Fibroblast of the aortic adventitia (primary cell): ENCODE results near the gene PKMYT1. TPM values are rescaled to one million over a fixed set of nuclear protein-coding genes. Genes with fewer than 3 reads are reported as not detected.
"Not testable (repeated sequence)": the region's sequence is repeated elsewhere in the genome, so short reads cannot be mapped to it uniquely, and the experiment has no call there.

Experiments used
- DNase-seq: peaks from one replicate; pipeline ENCODE4 v3.0.0-alpha.2; 2010; ENCODE audit warnings: low read depth
- H3K4me3 ChIP-seq: 2 replicates; pipeline ENCODE4 v1.5.1; 2011; ENCODE audit warnings: low read depth, mild to moderate bottlenecking, control low read depth, low read length, moderate library complexity
- CTCF ChIP-seq: IDR thresholded peaks from 2 replicates; pipeline ENCODE4 v1.5.1; 2011; ENCODE audit warnings: mild to moderate bottlenecking, low read length, control low read depth, inconsistent platforms; ENCODE audit not compliant: insufficient read depth
- total RNA-seq: library from RNA; depleted of rRNA; stranded (reverse); fragments of >200 nt; gene quantifications from 2 replicates; pipeline ENCODE4 v1.2.3, GENCODE V29; 2012; ENCODE audit warnings: low replicate concordance

Gene PKMYT1
- total RNA-seq, 1 donor: 24.5 TPM

GRCh38 chr16:2946649-2947048, 33.6 kb downstream of the PKMYT1 start:
- no peak for DNase-seq
- no peak for TF ChIP-seq CTCF
- H3K4me3 ChIP-seq: no peak overlapping the region

- not testable (repeated sequence) for DNase-seq, H3K4me3 ChIP-seq
Observed at GRCh38 chr16:2943716-2944115, 36.5 kb downstream of the PKMYT1 start.

- DNase-seq: no peak
- no peak for TF ChIP-seq CTCF
- no peak overlapping the region for H3K4me3 ChIP-seq
Observed at GRCh38 chr16:2942045-2942444, 38.2 kb downstream of the PKMYT1 start.

- DNase-seq: no peak
- no peak overlapping the region for H3K4me3 ChIP-seq
- TF ChIP-seq CTCF: no peak
Observed at GRCh38 chr16:2939968-2940367, 40.3 kb downstream of the PKMYT1 start.

GRCh38 chr16:2938206-2938605, 42.0 kb downstream of the PKMYT1 start:
- DNase-seq: no peak

GRCh38 chr16:2937170-2937569, 43.1 kb downstream of the PKMYT1 start:
- H3K4me3 ChIP-seq: no peak overlapping the region
- DNase-seq: no peak
- TF ChIP-seq CTCF: no peak

More at GRCh38 chr16:2938206-2938605, 42.0 kb downstream of the PKMYT1 start:
- no peak for TF ChIP-seq CTCF
- no peak overlapping the region for H3K4me3 ChIP-seq

- DNase-seq: no peak
- no peak overlapping the region for H3K4me3 ChIP-seq
- no peak for TF ChIP-seq CTCF
Observed at GRCh38 chr16:2936436-2937011, 43.7 kb downstream of the PKMYT1 start.
